HCT116 (cell line): ENCODE results near the gene FREY1. TPM values are rescaled to one million over a fixed set of nuclear protein-coding genes. Genes with fewer than 3 reads are reported as not detected.

Source experiments
- ATAC-seq: fragments of 200-7000 bp; cut with Tn5 transposase; 2 replicates; pipeline ENCODE4 v1.9.1; 2020; ENCODE audit warnings: mild to moderate bottlenecking, moderate library complexity
- BruUV-seq: library from RNA; stranded (reverse); fragments of 400-500 nt; replicated peaks from 2 replicates; lab custom pipeline; 2021; lab: Mats Ljungman, UMichigan
- CTCF ChIA-PET: fragments of 300-600 bp; sonication (Branson Sonifier 250); formaldehyde crosslinking; loops from one replicate; lab custom pipeline; 2021; ENCODE audit warnings: antibody characterized with exemption; lab: Charles Lee
- POLR2A ChIA-PET: fragments of 300-600, 350-600 bp; sonication (Branson Sonifier 250); formaldehyde crosslinking; loops from one replicate; lab custom pipeline; 2021; ENCODE audit warnings: antibody characterized with exemption; lab: Charles Lee
- RAD21 ChIA-PET, 2 experiments: fragments of 300-600 bp; sonication (Branson Sonifier 250); formaldehyde crosslinking; loops; one replicate each; lab custom pipeline; 2023; ENCODE audit warnings: low total read pairs in 2 of 2; ENCODE audit not compliant: uncharacterized antibody in 2 of 2, unreplicated experiment in 2 of 2, low non-redundant PET in 1 of 2; lab: Charles Lee
- DNase-seq: peaks from one replicate; pipeline ENCODE4 v3.0.0-alpha.2; 2010; ENCODE audit warnings: low read depth, low spot score
- H2AFZ ChIP-seq: fragments of 200-600 bp; shearing (Covaris generic), sonication (generic); 2 replicates; pipeline ENCODE4 v1.6.1; 2017; ENCODE audit warnings: low read depth, mixed run types, mixed read lengths, antibody characterized with exemption, low read length; ENCODE audit not compliant: poor library complexity, severe bottlenecking
- H3K27ac ChIP-seq: 2 replicates; pipeline ENCODE4 v1.5.1; 2012; ENCODE audit warnings: low read depth, low read length
- H3K27me3 ChIP-seq: fragments of 200-600 bp; sonication (generic); 2 replicates; pipeline ENCODE4 v1.6.1; 2016; ENCODE audit warnings: mixed run types, low read length, mixed read lengths; ENCODE audit not compliant: insufficient read depth
- H3K36me3 ChIP-seq, 2 experiments: fragments of 200-500 bp in 1 of 2; fragments of 200-600 bp in 1 of 2; sonication (Bioruptor generic) in 1 of 2; sonication (generic) in 1 of 2; 2 replicates each; pipeline versions ENCODE4 v1.5.1 to v1.6.1; 2014 to 2016; ENCODE audit warnings: low read length in 2 of 2, inconsistent platforms in 1 of 2, mixed read lengths in 1 of 2, mixed run types in 1 of 2; ENCODE audit not compliant: insufficient read depth in 2 of 2, control insufficient read depth in 1 of 2
- H3K4me1 ChIP-seq, 2 experiments: fragments of 200-600 bp in 1 of 2; sonication (generic) in 1 of 2; 2 replicates each; pipeline versions ENCODE4 v1.5.1 to v1.6.1; 2012 to 2017; ENCODE audit warnings: low read length in 2 of 2, inconsistent platforms in 1 of 2, mild to moderate bottlenecking in 1 of 2, mixed read lengths in 1 of 2, mixed run types in 1 of 2, moderate library complexity in 1 of 2; ENCODE audit not compliant: insufficient read depth in 2 of 2, control insufficient read depth in 1 of 2
- H3K4me2 ChIP-seq: fragments of 200-600 bp; sonication (generic); 2 replicates; pipeline ENCODE4 v1.6.1; 2017; ENCODE audit warnings: mixed run types, low read length, mixed read lengths
- H3K4me3 ChIP-seq, 2 experiments: fragments of 200-600 bp in 1 of 2; sonication (generic) in 1 of 2; replicated peaks in 1 of 2; 2 replicates each; pipeline ENCODE4 v1.5.1; 2011 to 2016; ENCODE audit warnings: low read length in 2 of 2, control low read depth in 1 of 2, low read depth in 1 of 2, mild to moderate bottlenecking in 1 of 2, mixed read lengths in 1 of 2, mixed run types in 1 of 2
- H3K79me2 ChIP-seq: fragments of 200-600 bp; sonication (generic); 2 replicates; pipeline ENCODE4 v1.6.1; 2017; ENCODE audit warnings: mild to moderate bottlenecking, mixed run types, low read length, moderate library complexity, mixed read lengths; ENCODE audit not compliant: insufficient read depth
- H3K9ac ChIP-seq: fragments of 200-600 bp; sonication (generic); 2 replicates; pipeline ENCODE4 v1.6.1; 2016; ENCODE audit warnings: low read length, mixed read lengths
- H3K9me2 ChIP-seq: fragments of 200-600 bp; sonication (generic), shearing (Covaris generic); 2 replicates; pipeline ENCODE4 v1.6.1; 2017; ENCODE audit warnings: mixed run types, mild to moderate bottlenecking, moderate library complexity; ENCODE audit not compliant: insufficient read depth
- H3K9me3 ChIP-seq, 2 experiments: fragments of 200-500 bp in 1 of 2; fragments of 200-600 bp in 1 of 2; sonication (Bioruptor generic) in 1 of 2; sonication (generic) in 1 of 2; 2 replicates each; pipeline ENCODE4 v1.6.1; 2014 to 2017; ENCODE audit warnings: low read length in 2 of 2, mixed read lengths in 2 of 2, inconsistent platforms in 1 of 2, low read depth in 1 of 2, mild to moderate bottlenecking in 1 of 2, mixed run types in 1 of 2, moderate library complexity in 1 of 2; ENCODE audit not compliant: control insufficient read depth in 1 of 2, insufficient read depth in 1 of 2
- H4K20me1 ChIP-seq: fragments of 200-600 bp; sonication (generic), shearing (Covaris generic); 2 replicates; pipeline ENCODE4 v1.6.1; 2017; ENCODE audit warnings: mixed run types, mild to moderate bottlenecking, moderate library complexity; ENCODE audit not compliant: insufficient read depth
- ATF3 ChIP-seq: IDR thresholded peaks from 2 replicates; pipeline ENCODE4 v1.6.1; 2012
- CEBPB ChIP-seq: IDR thresholded peaks from 2 replicates; pipeline ENCODE4 v1.6.1; 2012; ENCODE audit warnings: low read depth
- CTCF ChIP-seq, 3 experiments: fragments of 200-600 bp in 1 of 3; sonication (generic) in 1 of 3; IDR thresholded peaks in 2 of 3; conservative IDR thresholded peaks in 1 of 3; 2 replicates each; pipeline ENCODE4 v1.5.1; 2012 to 2017; ENCODE audit warnings: low read depth in 2 of 3, low read length in 2 of 3, antibody characterized with exemption in 1 of 3, borderline replicate concordance in 1 of 3, control low read depth in 1 of 3, mild to moderate bottlenecking in 1 of 3, mixed read lengths in 1 of 3, mixed run types in 1 of 3, moderate library complexity in 1 of 3; ENCODE audit not compliant: insufficient read depth in 1 of 3
- EZH2 ChIP-seq: fragments of 200-600 bp; sonication (generic); IDR thresholded peaks from 2 replicates; pipeline ENCODE4 v1.6.1; 2017; ENCODE audit warnings: antibody characterized with exemption, mixed run types
- EZH2phosphoT487 ChIP-seq: fragments of 200-600 bp; IDR thresholded peaks from 2 replicates; pipeline ENCODE4 v1.6.1; 2018; ENCODE audit warnings: antibody characterized with exemption, borderline replicate concordance
- FOSL1 ChIP-seq: IDR thresholded peaks from 2 replicates; pipeline ENCODE4 v1.6.1; 2012; ENCODE audit warnings: low read depth
- RAD21 ChIP-seq: IDR thresholded peaks from 2 replicates; pipeline ENCODE4 v1.6.1; 2012; ENCODE audit warnings: low read depth, mild to moderate bottlenecking
- REST ChIP-seq: IDR thresholded peaks from 2 replicates; pipeline ENCODE4 v1.6.1; 2012; ENCODE audit warnings: low read depth
- SIN3A ChIP-seq: IDR thresholded peaks from 2 replicates; pipeline ENCODE4 v1.6.1; 2012; ENCODE audit warnings: low read depth
- TCF7L2 ChIP-seq: IDR thresholded peaks from 2 replicates; pipeline ENCODE4 v1.7.0; 2011; ENCODE audit warnings: borderline replicate concordance, inconsistent platforms; ENCODE audit not compliant: insufficient read depth, insufficient read length; ENCODE audit errors: extremely low read depth
- ZNF274 ChIP-seq: fragments of 200-500 bp; sonication (Bioruptor generic); IDR thresholded peaks from 2 replicates; pipeline ENCODE4 v1.6.1; 2014; ENCODE audit warnings: mild to moderate bottlenecking, low read depth, low read length, inconsistent platforms
- intact Hi-C: fragments of 100-400 bp; cut with micrococcal nuclease; formaldehyde crosslinking; loops from 2 replicates; pipeline ENCODE4 v1.10.0; 2022
- total RNA-seq: library from RNA; stranded (reverse); gene quantifications from one replicate; pipeline ENCODE4 v1.2.1, GENCODE V29; 2021; ENCODE audit not compliant: unreplicated experiment

The FREY1 gene
- total RNA-seq, 1 experiment from 2014 or later = 0.96 TPM

- intact Hi-C loops = no loop called here
- no peak overlapping the region for H3K27ac ChIP-seq
- H4K20me1 ChIP-seq = no peaks in the 10 kb centered on the region
- H3K9ac ChIP-seq = no peak overlapping the region
- ChIA-PET POLR2A (no interaction called here), CTCF (no interaction called here), RAD21 (no interaction called here)
- no peak for DNase-seq
- no peak overlapping the region for H3K4me2 ChIP-seq
- no peak overlapping the region for H3K4me3 ChIP-seq
- TSS peak; percentile 49 for BruUV-seq
- H3K4me1 ChIP-seq = peaks cover 0 to 8% of the 10 kb centered on the region in 2 experiments; a peak in 3 of 4 replicates
- ATAC-seq = no peak
- H3K27me3 ChIP-seq = no peaks in the 10 kb centered on the region
- H3K9me3 ChIP-seq = no peaks in the 10 kb centered on the region
- H3K79me2 ChIP-seq = no peaks in the 10 kb centered on the region
- H3K9me2 ChIP-seq = no peaks in the 10 kb centered on the region
- TF ChIP-seq FOSL1 (no peak), TCF7L2 (no peak), SIN3A (no peak), ATF3 (no peak), EZH2phosphoT487 (no peak), RAD21 (no peak), ZNF274 (no peak), REST (no peak), EZH2 (no peak), CEBPB (no peak), CTCF (IDR thresholded peaks at IDR 0.05 in 2 of 3, conservative IDR thresholded peaks at IDR 0.05 in 1 of 3; ENCODE audit: borderline replicate concordance in 1 of 3, insufficient read depth in 1 of 3, low read depth in 2 of 3, low read length in 2 of 3) (no peak)
- H2AFZ ChIP-seq = no peak overlapping the region
- H3K36me3 ChIP-seq = peaks cover 2 to 8% of the 10 kb centered on the region in 2 experiments; a peak in 3 of 4 replicates
These were observed 26.2 kb upstream of the FREY1 start for GRCh38 chr11:45933131-45933831.
